GM12878 (cell line): Measurements from ENCODE around the gene CFAP299. TPM values are rescaled to one million over a fixed set of nuclear protein-coding genes. Genes with fewer than 3 reads are reported as not detected.

Experiments
- ATAC-seq: fragments of 200-7000 bp; cut with Tn5 transposase; 3 replicates; pipeline ENCODE4 v1.9.1; 2020; ENCODE audit warnings: mild to moderate bottlenecking, moderate library complexity
- BruUV-seq: library from RNA; stranded (reverse); fragments of 400-500 nt; replicated peaks from 2 replicates; lab custom pipeline; 2021; lab: Mats Ljungman, UMichigan
- CTCF ChIA-PET: fragments of 300-600 bp; sonication (Branson Sonifier 250); formaldehyde crosslinking; extraction: SDS; loops from one replicate; lab custom pipeline; 2021; ENCODE audit warnings: inconsistent platforms; lab: Yijun Ruan, JAX
- POLR2A ChIA-PET: fragments of 350-600 bp; formaldehyde crosslinking; extraction: SDS; loops from one replicate; lab custom pipeline; 2021; ENCODE audit warnings: inconsistent platforms; lab: Charles Lee
- RAD21 ChIA-PET: fragments of 300-600 bp; sonication (Branson Sonifier 250); formaldehyde crosslinking; loops from one replicate; lab custom pipeline; 2023; ENCODE audit warnings: antibody characterized with exemption; ENCODE audit not compliant: unreplicated experiment; lab: Charles Lee
- SMC1A ChIA-PET: fragments of 300-600 bp; sonication (Branson Sonifier 250); formaldehyde crosslinking; loops from one replicate; lab custom pipeline; 2023; ENCODE audit not compliant: unreplicated experiment, uncharacterized antibody; lab: Charles Lee
- DNase-seq: peaks from one replicate; pipeline ENCODE4 v3.0.0-alpha.2; 2011; ENCODE audit warnings: low read depth, low spot score
- FAIRE-seq: peaks from 3 replicates; lab custom pipeline; 2011; peaks lifted over from hg19 to GRCh38; lab: Jason Lieb, UNC
- H2AFZ ChIP-seq: 2 replicates; pipeline ENCODE4 v1.6.0; 2011; ENCODE audit warnings: low read depth, low read length, control low read depth; ENCODE audit not compliant: control insufficient read depth
- H3K27ac ChIP-seq: 2 replicates; pipeline ENCODE4 v1.5.1; 2011; ENCODE audit warnings: control low read depth; ENCODE audit not compliant: control insufficient read depth, insufficient read depth
- H3K27me3 ChIP-seq, 2 experiments: replicated peaks in 1 of 2; 2 replicates each; pipeline versions ENCODE4 v1.6.0 to v1.6.1; 2011; ENCODE audit warnings: low read length in 1 of 2; ENCODE audit not compliant: control insufficient read depth in 2 of 2, insufficient read depth in 2 of 2
- H3K36me3 ChIP-seq, 2 experiments: 2 replicates each; pipeline ENCODE4 v1.5.1; 2011; ENCODE audit warnings: low read length in 1 of 2; ENCODE audit not compliant: control insufficient read depth in 2 of 2, insufficient read depth in 2 of 2
- H3K4me1 ChIP-seq: 2 replicates; pipeline ENCODE4 v1.6.1; 2011; ENCODE audit warnings: mild to moderate bottlenecking, low read length, moderate library complexity, mixed read lengths; ENCODE audit not compliant: control insufficient read depth, insufficient read depth
- H3K4me2 ChIP-seq: 2 replicates; pipeline ENCODE4 v1.6.0; 2011; ENCODE audit warnings: control low read depth; ENCODE audit not compliant: control insufficient read depth, insufficient read depth
- H3K4me3 ChIP-seq: fragments of 200-600 bp; sonication (generic); 2 replicates; pipeline ENCODE4 v1.5.1; 2016
- H3K79me2 ChIP-seq: 2 replicates; pipeline ENCODE4 v1.6.0; 2011; ENCODE audit warnings: low read length; ENCODE audit not compliant: control insufficient read depth, insufficient read depth
- H3K9ac ChIP-seq: 2 replicates; pipeline ENCODE4 v1.8.0; 2011; ENCODE audit warnings: low read length, control low read depth, mixed read lengths; ENCODE audit not compliant: control insufficient read depth, insufficient read depth
- H3K9me3 ChIP-seq: replicated peaks from 3 replicates; pipeline ENCODE4 v1.5.1; 2011; ENCODE audit warnings: mild to moderate bottlenecking, low read length; ENCODE audit not compliant: control insufficient read depth, insufficient read depth
- H4K20me1 ChIP-seq: 2 replicates; pipeline ENCODE4 v1.6.0; 2011; ENCODE audit not compliant: control insufficient read depth, insufficient read depth
- ATF7 ChIP-seq: fragments of 450-650 bp; IDR thresholded peaks from 2 replicates; pipeline ENCODE4 v1.6.1; 2016; ENCODE audit warnings: low read depth, mild to moderate bottlenecking
- BCL11A ChIP-seq: IDR thresholded peaks from 2 replicates; pipeline ENCODE4 v1.6.1; 2011; ENCODE audit warnings: low read depth, low read length
- CHD1 ChIP-seq: IDR thresholded peaks from 2 replicates; pipeline ENCODE4 v1.6.1; 2012; ENCODE audit warnings: low read depth, low read length, improper control_type of control experiment
- CREB1 ChIP-seq: IDR thresholded peaks from 2 replicates; pipeline ENCODE4 v1.6.1; 2012; ENCODE audit warnings: low read depth, mild to moderate bottlenecking, inconsistent platforms
- ETV6 ChIP-seq, 2 experiments: fragments of 450-650 bp in 1 of 2; IDR thresholded peaks in 1 of 2; conservative IDR thresholded peaks in 1 of 2; 2 replicates each; pipeline ENCODE4 v1.6.1; 2014; ENCODE audit warnings: antibody characterized with exemption in 1 of 2, borderline replicate concordance in 1 of 2, low read depth in 1 of 2, mild to moderate bottlenecking in 1 of 2, moderate library complexity in 1 of 2
- FOXM1 ChIP-seq: IDR thresholded peaks from 2 replicates; pipeline ENCODE4 v1.6.1; 2012; ENCODE audit warnings: low read depth, mild to moderate bottlenecking, inconsistent platforms, low read length, moderate library complexity
- HCFC1 ChIP-seq: fragments of 150-350 bp; IDR thresholded peaks from 2 replicates; pipeline ENCODE4 v1.6.1; 2014; ENCODE audit warnings: low read length
- JUNB ChIP-seq: IDR thresholded peaks from 2 replicates; pipeline ENCODE4 v1.6.1; 2016; ENCODE audit warnings: antibody characterized with exemption, mild to moderate bottlenecking
- KAT2A ChIP-seq: conservative IDR thresholded peaks from 2 replicates; pipeline ENCODE4 v1.6.1; 2011; ENCODE audit warnings: low read depth, low read length; ENCODE audit not compliant: control insufficient read depth
- KDM1A ChIP-seq: fragments of 200-600 bp; sonication (generic); IDR thresholded peaks from 2 replicates; pipeline ENCODE4 v1.6.1; 2016; ENCODE audit warnings: borderline replicate concordance
- KLF5 ChIP-seq: fragments of 450-650 bp; IDR thresholded peaks from 2 replicates; pipeline ENCODE4 v1.6.1; 2014; ENCODE audit warnings: mild to moderate bottlenecking; ENCODE audit not compliant: partially characterized antibody
- MEF2B ChIP-seq: fragments of 450-650 bp; IDR thresholded peaks from 2 replicates; pipeline ENCODE4 v1.6.1; 2018; ENCODE audit warnings: mild to moderate bottlenecking, moderate library complexity; ENCODE audit not compliant: partially characterized antibody, poor library complexity, severe bottlenecking
- MTA3 ChIP-seq: IDR thresholded peaks from 2 replicates; pipeline ENCODE4 v1.6.1; 2012; ENCODE audit warnings: low read length, inconsistent platforms, borderline replicate concordance
- POLR2AphosphoS2 ChIP-seq: IDR thresholded peaks from 2 replicates; pipeline ENCODE4 v1.6.1; 2011; ENCODE audit warnings: low read depth, mild to moderate bottlenecking, low read length, improper control_type of control experiment, moderate library complexity
- SMARCA5 ChIP-seq: fragments of 450-650 bp; IDR thresholded peaks from 2 replicates; pipeline ENCODE4 v1.6.1; 2017; ENCODE audit warnings: mild to moderate bottlenecking
- SREBF1 ChIP-seq: IDR thresholded peaks from 2 replicates; pipeline ENCODE4 v1.6.1; 2012; ENCODE audit warnings: mild to moderate bottlenecking, low read length
- USF2 ChIP-seq: IDR thresholded peaks from 2 replicates; pipeline ENCODE4 v1.6.1; 2011; ENCODE audit warnings: low read depth, low read length, improper control_type of control experiment, borderline replicate concordance
- ZNF274 ChIP-seq: IDR thresholded peaks from one replicate; pipeline ENCODE4 v1.8.0; 2011; ENCODE audit not compliant: insufficient read length, insufficient read depth
- WGBS: methylation state at CpG from one replicate; pipeline ENCODE4 v1.1.6; 2016; ENCODE audit warnings: low lambda C conversion rate; ENCODE audit not compliant: insufficient replicate concordance, insufficient coverage; ENCODE audit errors: missing lambda C conversion rate; 5-methylcytosine and 5-hydroxymethylcytosine counted together
- in situ Hi-C: fragments of 300-500 bp; cut with MboI; formaldehyde crosslinking; loops from 9 replicates; pipeline ENCODE4 v1.14.3; 2018; ENCODE audit warnings: mixed read lengths
- intact Hi-C: fragments of 100-400 bp; cut with micrococcal nuclease; formaldehyde crosslinking; loops from one replicate; pipeline ENCODE4 v1.14.2; 2022; ENCODE audit not compliant: unreplicated experiment
- polyA plus RNA-seq, 11 experiments: library from polyadenylated mRNA; depleted of rRNA in 4 of 11; unstranded in 6 of 11; stranded (reverse) in 5 of 11; fragments of >200 nt; fragmentation: Nextera tagmentation in 4 of 11; fragmentation: Illumina TruSeq in 1 of 11; extraction: Ambion mirVana in 4 of 11; extraction: Trizol in 1 of 11; gene quantifications; 1 replicate in 1 of 11; 2 replicates in 10 of 11; pipeline versions ENCODE4 v1.2.1 to v1.2.3, GENCODE V29; 2011 to 2016; ENCODE audit warnings: inconsistent platforms in 2 of 11, missing spikeins in 2 of 11, low read depth in 1 of 11
- total RNA-seq, 4 experiments: library from RNA; depleted of rRNA in 3 of 4; stranded (reverse); fragments of >200 nt in 3 of 4; fragmentation: Illumina TruSeq in 1 of 4; extraction: Trizol in 1 of 4; gene quantifications; 2 replicates each; pipeline versions ENCODE4 v1.2.1 to v1.2.3, GENCODE V29; 2013 to 2021

CFAP299 gene
- total and polyA plus RNA-seq, 10 of the 15 experiments (the other 5 are each of a cell fraction or from before 2014, with no cell fraction given) = 0.06 to 0.34 TPM; not detected in 8

- no peaks in the 10 kb centered on the region for H3K36me3 ChIP-seq
- TF ChIP-seq ETV6 (conservative IDR thresholded peaks at IDR 0.05 in 1 of 2, IDR thresholded peaks at IDR 0.05 in 1 of 2; ENCODE audit: borderline replicate concordance in 1 of 2, low read depth in 1 of 2) = no peak
- TF ChIP-seq BCL11A = no peak
- no peak for TF ChIP-seq KAT2A
- TF ChIP-seq KDM1A = no peak
- TF ChIP-seq MEF2B = no peak
- TF ChIP-seq HCFC1 = no peak
- TF ChIP-seq FOXM1 = no peak
- TF ChIP-seq SREBF1 = no peak
- no peak for TF ChIP-seq ZNF274
- TF ChIP-seq ATF7 = no peak
- TF ChIP-seq MTA3 = no peak
- TF ChIP-seq USF2 = no peak
- TF ChIP-seq KLF5 = no peak
- TF ChIP-seq CHD1 = no peak
- no peak for TF ChIP-seq POLR2AphosphoS2
- TF ChIP-seq JUNB = no peak
- no peak for TF ChIP-seq SMARCA5
- TF ChIP-seq CREB1 = no peak
- no peaks in the 10 kb centered on the region for H3K27me3 ChIP-seq
- in situ Hi-C loops = no loop called here
- H3K79me2 ChIP-seq = no peaks in the 10 kb centered on the region
- no peak overlapping the region for H3K9ac ChIP-seq
- no peak overlapping the region for H2AFZ ChIP-seq
- WGBS = 42% methylated on average over 3 of the region's 3 CpGs
- ChIA-PET POLR2A (interaction anchor here (0.6 kb wide), 1 partner anchor 1119 kb away, joined by 3 read pairs; no protein-coding TSS in a partner anchor), CTCF (interaction anchor here (0.8 to 1.0 kb wide), 3 partner anchors 9 to 35 kb away, joined by 3 to 4 read pairs (median 3); no protein-coding TSS in a partner anchor), SMC1A (interaction anchor here (0.7 to 1.6 kb wide), 4 partner anchors 12 to 81 kb away, joined by 3 to 6 read pairs (median 3); no protein-coding TSS in a partner anchor), RAD21 (interaction anchor here (1.1 kb wide), 1 partner anchor 35 kb away, joined by 3 read pairs; no protein-coding TSS in a partner anchor)
- intact Hi-C loops = no loop called here
- no peaks in the 10 kb centered on the region for H3K9me3 ChIP-seq
- no peak for ATAC-seq
- no TSS peak for BruUV-seq
- no peak overlapping the region for H3K4me3 ChIP-seq
- no peak overlapping the region for H3K27ac ChIP-seq
- H4K20me1 ChIP-seq = no peaks in the 10 kb centered on the region
- no peak for FAIRE-seq
- DNase-seq = no peak
- no peaks in the 10 kb centered on the region for H3K4me1 ChIP-seq
- no peak overlapping the region for H3K4me2 ChIP-seq
Measured at GRCh38 chr4:80956421-80956820, 620.9 kb downstream of the CFAP299 start.
